Measurements from ENCODE around the gene OPRL1.

Gene OPRL1

DNA sequence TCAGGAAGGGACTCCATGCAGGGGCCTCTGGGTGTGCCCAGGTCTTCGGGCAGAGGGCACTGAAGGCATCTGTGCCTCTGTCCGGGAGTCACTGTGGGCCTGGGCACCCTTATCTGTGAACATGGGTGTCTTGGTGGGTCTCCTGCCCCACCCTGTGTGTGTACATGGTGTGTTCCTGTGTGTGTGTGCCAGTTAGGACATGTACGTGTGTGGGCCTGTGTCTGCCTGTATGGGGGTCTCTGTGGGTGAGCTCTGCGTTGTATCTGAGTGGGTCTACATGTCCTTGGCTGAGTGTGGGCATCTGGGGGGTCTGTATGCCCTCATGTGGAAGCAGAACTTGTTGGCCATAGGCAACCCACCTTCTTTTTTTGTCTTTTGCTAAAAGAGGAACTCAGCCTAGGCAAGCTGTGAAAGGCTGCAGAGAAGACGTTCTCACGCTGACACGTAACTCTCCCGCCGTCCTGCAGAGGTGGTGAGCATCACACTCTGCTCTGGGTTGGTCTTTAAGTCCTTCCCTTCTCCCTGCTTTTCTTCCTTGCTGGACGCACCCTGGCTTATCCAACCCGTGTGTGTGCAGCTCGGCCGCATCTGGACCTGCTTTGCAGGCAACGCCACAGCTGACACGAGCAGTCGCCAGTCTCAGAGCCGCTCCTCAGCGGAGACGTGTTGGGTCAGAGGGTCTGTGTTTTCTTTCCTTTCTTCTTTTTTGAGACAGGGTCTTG lies 28.0 kb downstream of the OPRL1 start:
- FAIRE-seq (no peak), DNase-seq (ENCODE audit: insufficient read length, low spot score) (no peak)
- TF ChIP-seq POLR2A (IDR thresholded peaks at IDR 0.05; ENCODE audit: low read depth, low read length) = no peak

GRCh38 chr20:64108731-64109681 lies 29.1 kb downstream of the OPRL1 start:
- DNase-seq (ENCODE audit: insufficient read length, low spot score) = no peak
- no peak for TF ChIP-seq POLR2A (IDR thresholded peaks at IDR 0.05; ENCODE audit: low read depth, low read length)
- FAIRE-seq = no peak

DNA sequence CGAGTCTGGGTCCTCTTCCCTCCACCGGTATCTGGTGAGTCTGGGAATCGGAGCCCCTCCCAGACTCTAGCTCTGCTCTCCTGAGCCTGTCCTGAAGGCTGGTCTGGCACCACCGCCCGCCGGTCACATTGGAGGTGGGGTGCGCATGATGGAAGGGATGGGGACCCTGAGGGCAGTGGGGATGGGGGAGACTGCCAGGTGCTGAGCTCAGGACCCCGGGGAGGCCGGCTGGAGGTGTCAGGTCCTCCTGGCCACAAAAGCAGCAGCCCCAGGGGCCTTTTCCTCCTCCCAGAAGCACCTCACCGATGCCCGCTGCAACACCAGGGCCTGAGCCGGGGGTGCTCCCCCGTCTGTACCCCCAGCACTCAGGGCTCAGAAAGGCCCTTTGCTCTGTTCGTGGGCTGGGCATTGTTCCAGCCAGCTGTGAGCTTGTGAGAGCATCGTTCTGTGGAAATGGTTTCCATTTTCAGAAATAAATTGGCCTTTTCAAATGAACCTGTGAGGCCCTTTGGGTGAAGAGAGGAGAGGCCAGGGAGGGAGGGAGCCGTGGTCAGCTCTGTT lies 30.0 kb downstream of the OPRL1 start:
- FAIRE-seq (no peak), DNase-seq (ENCODE audit: insufficient read length, low spot score) (no peak)
- TF ChIP-seq POLR2A (IDR thresholded peaks at IDR 0.05; ENCODE audit: low read depth, low read length) = no peak

- FAIRE-seq = no peak
- no peak for DNase-seq (ENCODE audit: insufficient read length, low spot score)
- TF ChIP-seq POLR2A (IDR thresholded peaks at IDR 0.05; ENCODE audit: low read depth, low read length) = no peak
These were observed 30.7 kb downstream of the OPRL1 start for GRCh38 chr20:64110411-64111068.

DNA sequence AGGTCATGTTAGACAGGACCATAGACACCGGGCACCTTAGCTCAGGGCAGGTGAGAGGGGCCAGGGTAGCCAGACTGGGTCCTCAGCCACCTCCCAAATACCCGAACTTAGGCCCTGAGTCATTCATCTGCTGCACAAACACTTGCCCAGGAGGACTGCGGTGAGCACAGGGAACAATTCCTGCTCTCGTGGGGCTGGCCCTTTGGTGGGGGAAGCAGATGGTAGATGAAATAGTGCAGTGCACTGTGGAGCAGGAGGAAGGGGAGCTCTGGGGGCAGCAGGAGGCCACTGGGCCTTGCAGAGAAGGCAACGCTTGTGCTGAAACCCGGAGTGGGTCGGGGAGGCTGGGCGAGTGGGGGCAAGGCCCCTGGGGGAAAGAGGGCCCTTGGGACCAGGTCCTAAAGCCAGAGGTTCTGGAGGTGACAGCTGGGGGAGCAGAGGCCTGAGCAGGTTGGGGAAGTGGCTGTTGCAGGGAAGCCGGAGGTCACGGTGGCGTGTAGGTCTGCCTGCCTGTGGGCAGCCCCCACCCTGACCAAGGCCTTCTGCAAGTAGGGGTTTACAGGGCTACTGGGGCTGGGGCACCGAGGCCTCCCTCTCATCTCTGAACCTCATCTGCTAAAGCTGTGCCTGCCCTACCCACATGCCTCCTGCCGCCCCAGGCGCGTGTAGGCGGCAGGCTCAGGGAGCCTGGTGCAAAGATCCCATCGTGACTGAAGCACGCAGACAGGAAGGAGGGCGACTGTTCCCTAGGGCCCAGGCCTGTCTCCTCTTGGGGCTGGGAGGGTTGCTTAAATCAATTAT lies 32.2 kb downstream of the OPRL1 start:
- DNase-seq (ENCODE audit: insufficient read length, low spot score) (no peak), FAIRE-seq (no peak)
- no peak for TF ChIP-seq POLR2A (IDR thresholded peaks at IDR 0.05; ENCODE audit: low read depth, low read length)

GRCh38 chr20:64112691-64113443 lies 33.0 kb downstream of the OPRL1 start:
- no peak for DNase-seq (ENCODE audit: insufficient read length, low spot score)
- TF ChIP-seq POLR2A (IDR thresholded peaks at IDR 0.05; ENCODE audit: low read depth, low read length) = no peak
- FAIRE-seq = no peak

DNA sequence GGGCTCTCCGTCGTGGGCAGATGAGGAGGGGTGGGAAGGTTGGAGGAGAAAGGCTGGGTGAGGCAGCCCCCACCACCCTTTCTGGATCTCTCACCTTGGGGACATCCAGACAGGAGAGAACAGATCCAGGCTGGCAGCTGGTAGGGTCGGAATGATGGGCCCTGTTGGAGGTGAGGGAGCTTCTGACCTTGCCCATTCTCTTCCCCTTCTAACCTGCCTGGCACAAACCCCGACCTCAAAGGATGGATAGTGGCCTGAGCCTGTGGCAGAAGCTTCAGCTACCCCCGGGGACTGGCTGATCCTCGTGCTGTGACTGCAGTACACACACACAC lies 33.5 kb downstream of the OPRL1 start:
- no peak for TF ChIP-seq POLR2A (IDR thresholded peaks at IDR 0.05; ENCODE audit: low read depth, low read length)
- no peak for FAIRE-seq
- no peak for DNase-seq (ENCODE audit: insufficient read length, low spot score)

DNA sequence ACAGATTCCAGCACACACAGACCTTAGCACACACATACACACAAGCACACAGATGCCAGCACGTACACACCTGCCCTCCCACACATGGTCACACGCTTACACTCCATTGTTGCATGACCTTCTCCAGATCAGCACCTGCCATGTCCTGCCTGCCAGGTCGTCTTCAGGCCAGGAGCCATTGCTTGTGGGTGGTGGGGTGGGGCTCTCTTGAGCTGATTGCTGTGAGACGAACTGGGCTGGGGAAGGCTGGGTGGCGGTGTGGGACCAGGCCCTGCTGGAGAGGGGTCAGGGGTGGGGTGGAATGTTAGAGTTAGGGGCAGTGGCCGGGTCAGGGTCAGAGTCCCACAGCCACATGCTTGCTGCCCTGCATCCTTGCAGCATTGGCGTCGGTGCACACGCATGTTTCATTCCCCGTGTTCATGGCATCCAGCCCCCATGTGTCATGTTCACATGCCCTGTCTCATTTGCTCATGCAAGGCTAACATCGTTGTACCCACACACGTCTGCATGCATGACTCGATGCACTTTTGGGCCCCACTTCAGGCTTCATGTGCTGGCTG lies 34.0 kb downstream of the OPRL1 start:
- no peak for TF ChIP-seq POLR2A (IDR thresholded peaks at IDR 0.05; ENCODE audit: low read depth, low read length)
- FAIRE-seq (no peak), DNase-seq (ENCODE audit: insufficient read length, low spot score) (no peak)

DNA sequence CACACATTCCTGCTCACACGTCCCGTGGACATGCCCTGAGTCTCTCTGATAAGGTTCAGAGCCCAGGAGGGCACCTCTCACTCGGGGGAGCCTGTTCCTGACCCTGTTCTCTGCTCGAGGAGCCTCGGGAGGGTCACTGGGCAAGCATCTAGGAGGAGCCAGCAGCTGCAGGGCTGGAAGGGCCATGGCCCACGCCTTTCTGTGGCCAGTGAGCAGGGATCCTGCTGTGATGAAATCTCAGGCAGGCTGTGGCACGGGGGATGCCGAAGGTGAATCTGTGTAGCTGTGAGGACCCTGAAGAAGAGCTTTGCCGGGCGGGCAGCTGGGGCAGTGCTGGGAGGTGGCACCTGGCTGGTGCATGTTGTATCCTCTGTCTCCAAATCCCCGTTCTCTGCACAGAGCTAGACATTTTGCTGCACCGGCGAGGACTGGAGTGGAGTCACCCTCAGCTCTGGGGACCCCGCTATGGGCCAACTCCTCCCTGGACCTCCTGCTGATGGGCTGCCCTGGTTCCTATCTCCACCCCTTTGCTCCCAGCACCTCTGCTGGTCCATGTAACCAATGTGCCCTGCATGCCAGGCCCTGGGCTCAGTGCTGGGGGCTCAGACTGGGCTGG lies 34.6 kb downstream of the OPRL1 start:
- DNase-seq (ENCODE audit: insufficient read length, low spot score) (no peak), FAIRE-seq (no peak)
- no peak for TF ChIP-seq POLR2A (IDR thresholded peaks at IDR 0.05; ENCODE audit: low read depth, low read length)

DNA sequence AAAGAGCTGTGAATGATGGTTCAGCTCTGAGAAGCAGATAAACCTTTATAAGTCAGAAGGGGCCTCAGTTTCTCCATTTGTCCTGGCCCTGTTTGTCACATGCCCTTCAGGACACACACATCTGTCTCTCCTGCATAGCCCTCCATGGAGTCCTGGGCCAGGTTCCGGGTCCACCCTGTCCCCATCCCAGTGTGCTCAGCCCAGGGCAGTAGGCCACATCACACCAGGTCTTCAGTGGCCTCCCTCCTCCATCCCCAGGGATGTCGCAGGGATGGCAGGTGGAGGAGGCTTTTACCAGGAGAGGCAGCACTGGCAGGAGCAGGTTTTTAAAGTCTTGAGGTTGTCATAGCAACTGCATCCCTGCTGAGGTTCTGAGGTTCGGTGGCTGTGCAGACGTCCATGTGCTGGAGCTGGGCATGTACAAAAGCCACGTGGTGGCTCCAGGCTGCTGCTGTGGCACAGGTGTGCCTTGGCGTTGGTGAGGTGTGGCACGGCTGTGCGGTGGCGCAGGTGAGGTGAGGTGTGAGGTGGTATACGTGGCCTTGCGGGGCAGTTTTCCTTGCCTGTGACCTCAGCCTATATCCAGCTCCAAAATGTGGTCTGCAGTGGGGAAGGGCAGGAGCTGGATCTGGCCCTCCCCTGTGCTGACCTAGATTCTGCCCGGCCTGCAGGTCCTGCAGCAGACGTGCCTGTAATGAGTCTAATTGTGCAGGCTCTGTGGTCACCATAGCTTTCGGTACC lies 35.5 kb downstream of the OPRL1 start:
- DNase-seq (ENCODE audit: insufficient read length, low spot score) (no peak), FAIRE-seq (no peak)
- TF ChIP-seq POLR2A (IDR thresholded peaks at IDR 0.05; ENCODE audit: low read depth, low read length) = no peak

GRCh38 chr20:64116016-64116415 lies 36.1 kb downstream of the OPRL1 start:
- FAIRE-seq (no peak), DNase-seq (ENCODE audit: insufficient read length, low spot score) (no peak)
- no peak for TF ChIP-seq POLR2A (IDR thresholded peaks at IDR 0.05; ENCODE audit: low read depth, low read length)

All from H54 (cell line).